HAP-1 (cell line): Measurements from ENCODE around the gene CD248.

Experiments
- DNase-seq, 2 experiments: peaks; one replicate each; pipeline ENCODE4 v3.0.0-alpha.2; 2016 to 2020; ENCODE audit warnings: low spot score in 2 of 2
- H3K27me3 ChIP-seq: fragments of 250-450 bp; sonication (Bioruptor Pico); 2 replicates; pipeline ENCODE4 v1.5.1; 2020; ENCODE audit warnings: low read depth, mild to moderate bottlenecking, moderate library complexity
- H3K36me3 ChIP-seq: fragments of 250-450 bp; sonication (Bioruptor Pico); replicated peaks from 2 replicates; pipeline ENCODE4 v1.5.1; 2020; ENCODE audit warnings: mild to moderate bottlenecking
- H3K4me1 ChIP-seq: fragments of 250-450 bp; sonication (Bioruptor Pico); 2 replicates; pipeline ENCODE4 v1.5.1; 2020; ENCODE audit warnings: mild to moderate bottlenecking
- H3K4me3 ChIP-seq: fragments of 250-450 bp; sonication (Bioruptor Pico); 2 replicates; pipeline ENCODE4 v1.5.1; 2020; ENCODE audit warnings: mild to moderate bottlenecking, moderate library complexity
- H3K9me3 ChIP-seq: fragments of 250-450 bp; sonication (Bioruptor Pico); 2 replicates; pipeline ENCODE4 v1.5.1; 2020; ENCODE audit warnings: mild to moderate bottlenecking, moderate library complexity
- in situ Hi-C: fragments of 300-500 bp; cut with MboI; formaldehyde crosslinking; loops from 3 replicates; pipeline ENCODE4 v1.14.3; 2020; ENCODE audit warnings: low sequenced_read_pairs, inconsistent platforms, mixed read lengths

CD248 gene

GRCh38 chr11:66267379-66268243 lies 49.2 kb downstream of the CD248 start:
- H3K27me3 ChIP-seq, result no peaks in the 10 kb centered on the region
- peaks cover 39% of the 10 kb centered on the region for H3K36me3 ChIP-seq
- H3K9me3 ChIP-seq, result no peaks in the 10 kb centered on the region
- peak overlapping the region; percentile 94 for H3K4me3 ChIP-seq
- in situ Hi-C loops, result no loop called here
- H3K4me1 ChIP-seq, result peaks cover 8% of the 10 kb centered on the region
- DNase-seq, result peak; percentile 70 to 93

- H3K27me3 ChIP-seq, result no peaks in the 10 kb centered on the region
- peak overlapping the region; percentile 94 for H3K4me3 ChIP-seq
- in situ Hi-C loops, result no loop called here
- no peaks in the 10 kb centered on the region for H3K9me3 ChIP-seq
- DNase-seq, result no peak
- peaks cover 39% of the 10 kb centered on the region for H3K36me3 ChIP-seq
- H3K4me1 ChIP-seq, result peaks cover 8% of the 10 kb centered on the region
These were observed 49.8 kb downstream of the CD248 start for GRCh38 chr11:66267039-66267378.

GRCh38 chr11:66266378-66267038 lies 50.3 kb downstream of the CD248 start:
- in situ Hi-C loops, result no loop called here

GRCh38 chr11:66265531-66266377 lies 51.1 kb downstream of the CD248 start:
- in situ Hi-C loops, result no loop called here
- H3K4me3 ChIP-seq, result no peak overlapping the region
- no peak for DNase-seq
- no peaks in the 10 kb centered on the region for H3K27me3 ChIP-seq
- peaks cover 8% of the 10 kb centered on the region for H3K4me1 ChIP-seq
- no peaks in the 10 kb centered on the region for H3K9me3 ChIP-seq
- peaks cover 45% of the 10 kb centered on the region for H3K36me3 ChIP-seq

More at GRCh38 chr11:66266378-66267038, 50.3 kb downstream of the CD248 start:
- peaks cover 8% of the 10 kb centered on the region for H3K4me1 ChIP-seq
- H3K4me3 ChIP-seq, result no peak overlapping the region; the same call in 1 of the 2 replicates
- no peaks in the 10 kb centered on the region for H3K27me3 ChIP-seq
- no peaks in the 10 kb centered on the region for H3K9me3 ChIP-seq
- no peak for DNase-seq
- H3K36me3 ChIP-seq, result peaks cover 42% of the 10 kb centered on the region

- Histone ChIP-seq H3K27me3 (no peaks in the 10 kb centered on the region), H3K36me3 (peaks cover 52% of the 10 kb centered on the region), H3K4me3 (no peak overlapping the region), H3K4me1 (peaks cover 8% of the 10 kb centered on the region), H3K9me3 (no peaks in the 10 kb centered on the region)
- DNase-seq, result peak in 1 of 2 experiments; percentile 68
- in situ Hi-C loops, result no loop called here
These were observed 51.9 kb downstream of the CD248 start for GRCh38 chr11:66264914-66265313.
